ENCODE data around the gene ALKBH3.

Gene ALKBH3

GRCh38 chr11:43898574-43898973 lies 17.9 kb downstream of the ALKBH3 start:
- DNase-seq = no peak

GRCh38 chr11:43899094-43899493 lies 18.5 kb downstream of the ALKBH3 start:
- DNase-seq = no peak

- no peak for DNase-seq
These were observed 20.9 kb downstream of the ALKBH3 start for GRCh38 chr11:43901551-43901950.

GRCh38 chr11:43903078-43903477 lies 22.4 kb downstream of the ALKBH3 start:
- DNase-seq = no peak

GRCh38 chr11:43903969-43904368 lies 23.3 kb downstream of the ALKBH3 start:
- DNase-seq = no peak

- no peak for DNase-seq
These were observed 24.3 kb downstream of the ALKBH3 start for GRCh38 chr11:43904742-43905535.

- DNase-seq = peak; percentile 53
These were observed 25.2 kb downstream of the ALKBH3 start for GRCh38 chr11:43905813-43906241.

GRCh38 chr11:43907028-43907975 lies 26.7 kb downstream of the ALKBH3 start:
- DNase-seq = no peak

- no peak for DNase-seq
These were observed 27.6 kb downstream of the ALKBH3 start for GRCh38 chr11:43908191-43908590.

- DNase-seq = no peak
These were observed 28.1 kb downstream of the ALKBH3 start for GRCh38 chr11:43908683-43909082.

- DNase-seq = no peak
These were observed 33.3 kb downstream of the ALKBH3 start for GRCh38 chr11:43913829-43914380.

- DNase-seq = no peak
These were observed 33.8 kb downstream of the ALKBH3 start for GRCh38 chr11:43914466-43914865.

- no peak for DNase-seq
These were observed 36.0 kb downstream of the ALKBH3 start for GRCh38 chr11:43916621-43917020.

- DNase-seq = no peak
These were observed 37.2 kb downstream of the ALKBH3 start for GRCh38 chr11:43917851-43918250.

- no peak for DNase-seq
These were observed 38.0 kb downstream of the ALKBH3 start for GRCh38 chr11:43918662-43919061.

GRCh38 chr11:43919852-43920597 lies 39.4 kb downstream of the ALKBH3 start:
- DNase-seq = no peak

- peak; percentile 36 for DNase-seq
These were observed 40.2 kb downstream of the ALKBH3 start for GRCh38 chr11:43920598-43921419.

GRCh38 chr11:43921561-43922294 lies 41.1 kb downstream of the ALKBH3 start:
- no peak for DNase-seq

- no peak for DNase-seq
These were observed 41.6 kb downstream of the ALKBH3 start for GRCh38 chr11:43922295-43922648.

- DNase-seq = no peak
These were observed 42.2 kb downstream of the ALKBH3 start for GRCh38 chr11:43922744-43923405.

All from NCI-H446 treated with DMSO at 0.1 percent for 48 hours (cell line).